ENCODE measurements around the gene CRADD. TPM values are rescaled to one million over a fixed set of nuclear protein-coding genes. Genes with fewer than 3 reads are reported as not detected.

CRADD gene
- total RNA-seq, 1 experiment from 2014 or later = 10.1 TPM

DNA sequence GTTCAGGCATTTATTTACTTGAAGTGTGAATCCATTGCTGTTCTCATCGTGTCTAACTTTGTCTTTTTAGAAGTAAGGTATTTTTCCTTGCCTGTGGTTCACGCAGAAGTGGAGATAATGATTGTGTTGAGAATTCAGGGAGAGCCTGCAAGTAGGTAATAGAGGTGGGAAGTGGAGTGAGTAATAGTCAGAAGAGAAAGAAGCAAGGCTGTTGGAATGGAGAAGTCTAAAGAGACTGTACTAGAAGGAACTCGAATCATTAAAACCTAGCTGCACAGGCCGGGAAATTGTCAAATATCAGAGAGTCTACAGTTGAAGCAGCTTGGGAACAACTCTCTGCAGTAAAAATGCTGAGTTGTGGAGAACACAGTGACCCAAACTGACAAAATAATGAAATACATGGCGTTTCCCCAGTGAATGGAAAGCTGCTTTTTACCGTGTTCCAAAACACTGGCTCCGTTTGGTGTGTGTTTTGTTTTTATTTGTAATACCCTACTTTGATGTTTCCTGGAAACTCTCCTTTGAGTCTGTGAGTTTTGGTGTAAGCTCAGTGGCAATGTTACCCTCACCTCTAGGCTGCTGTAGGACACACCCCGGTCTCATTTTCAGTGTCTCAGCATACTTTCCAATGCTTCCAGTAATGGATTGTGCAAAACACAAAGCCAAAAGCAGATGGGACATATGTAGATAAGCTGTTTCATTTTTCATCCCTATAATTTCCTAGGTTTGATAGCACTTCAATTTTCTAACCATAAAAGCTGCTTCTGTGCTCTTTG lies 146.6 kb downstream of the CRADD start:
- no TSS peak for BruUV-seq (replicated peaks)
- TF ChIP-seq, protein P1, sequence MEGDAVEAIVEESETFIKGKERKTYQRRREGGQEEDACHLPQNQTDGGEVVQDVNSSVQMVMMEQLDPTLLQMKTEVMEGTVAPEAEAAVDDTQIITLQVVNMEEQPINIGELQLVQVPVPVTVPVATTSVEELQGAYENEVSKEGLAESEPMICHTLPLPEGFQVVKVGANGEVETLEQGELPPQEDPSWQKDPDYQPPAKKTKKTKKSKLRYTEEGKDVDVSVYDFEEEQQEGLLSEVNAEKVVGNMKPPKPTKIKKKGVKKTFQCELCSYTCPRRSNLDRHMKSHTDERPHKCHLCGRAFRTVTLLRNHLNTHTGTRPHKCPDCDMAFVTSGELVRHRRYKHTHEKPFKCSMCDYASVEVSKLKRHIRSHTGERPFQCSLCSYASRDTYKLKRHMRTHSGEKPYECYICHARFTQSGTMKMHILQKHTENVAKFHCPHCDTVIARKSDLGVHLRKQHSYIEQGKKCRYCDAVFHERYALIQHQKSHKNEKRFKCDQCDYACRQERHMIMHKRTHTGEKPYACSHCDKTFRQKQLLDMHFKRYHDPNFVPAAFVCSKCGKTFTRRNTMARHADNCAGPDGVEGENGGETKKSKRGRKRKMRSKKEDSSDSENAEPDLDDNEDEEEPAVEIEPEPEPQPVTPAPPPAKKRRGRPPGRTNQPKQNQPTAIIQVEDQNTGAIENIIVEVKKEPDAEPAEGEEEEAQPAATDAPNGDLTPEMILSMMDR (IDR thresholded peaks at IDR 0.05; ENCODE audit: unreplicated experiment) = no peak
- no peak overlapping the region for H3K4me3 Mint-ChIP-seq (ENCODE audit: low read depth, unreplicated experiment)
- no peaks in the 10 kb centered on the region for H3K27me3 Mint-ChIP-seq (ENCODE audit: unreplicated experiment)
- no peak for DNase-seq
- H3K27ac Mint-ChIP-seq (ENCODE audit: unreplicated experiment) = no peak overlapping the region
- no peaks in the 10 kb centered on the region for H3K4me1 Mint-ChIP-seq (ENCODE audit: low read depth, unreplicated experiment)
- H3K36me3 Mint-ChIP-seq (ENCODE audit: insufficient read depth, unreplicated experiment) = no peaks in the 10 kb centered on the region
- CTCF ChIA-PET = interaction anchor here (0.5 to 0.7 kb wide), 3 partner anchors 14 to 609 kb away, joined by 3 to 4 read pairs (median 3); no protein-coding TSS in a partner anchor
- no peaks in the 10 kb centered on the region for H3K9me3 Mint-ChIP-seq (ENCODE audit: low read depth, unreplicated experiment)
- intact Hi-C loops (cut with micrococcal nuclease; ENCODE audit: unreplicated experiment) = no loop called here

- no TSS peak for BruUV-seq (replicated peaks)
- no peak for DNase-seq
- TF ChIP-seq, protein P1 (IDR thresholded peaks at IDR 0.05; ENCODE audit: unreplicated experiment) = no peak
- CTCF ChIA-PET = interaction anchor here (0.5 kb wide), 1 partner anchor 608 kb away, joined by 3 read pairs; no protein-coding TSS in a partner anchor
- no peaks in the 10 kb centered on the region for H3K4me1 Mint-ChIP-seq (ENCODE audit: low read depth, unreplicated experiment)
- H3K27ac Mint-ChIP-seq (ENCODE audit: unreplicated experiment) = no peak overlapping the region
- no peaks in the 10 kb centered on the region for H3K9me3 Mint-ChIP-seq (ENCODE audit: low read depth, unreplicated experiment)
- H3K4me3 Mint-ChIP-seq (ENCODE audit: low read depth, unreplicated experiment) = no peak overlapping the region
- no peaks in the 10 kb centered on the region for H3K27me3 Mint-ChIP-seq (ENCODE audit: unreplicated experiment)
- no peaks in the 10 kb centered on the region for H3K36me3 Mint-ChIP-seq (ENCODE audit: insufficient read depth, unreplicated experiment)
- intact Hi-C loops (cut with micrococcal nuclease; ENCODE audit: unreplicated experiment) = no loop called here
These were observed 147.6 kb downstream of the CRADD start for GRCh38 chr12:93824514-93825500.

DNA sequence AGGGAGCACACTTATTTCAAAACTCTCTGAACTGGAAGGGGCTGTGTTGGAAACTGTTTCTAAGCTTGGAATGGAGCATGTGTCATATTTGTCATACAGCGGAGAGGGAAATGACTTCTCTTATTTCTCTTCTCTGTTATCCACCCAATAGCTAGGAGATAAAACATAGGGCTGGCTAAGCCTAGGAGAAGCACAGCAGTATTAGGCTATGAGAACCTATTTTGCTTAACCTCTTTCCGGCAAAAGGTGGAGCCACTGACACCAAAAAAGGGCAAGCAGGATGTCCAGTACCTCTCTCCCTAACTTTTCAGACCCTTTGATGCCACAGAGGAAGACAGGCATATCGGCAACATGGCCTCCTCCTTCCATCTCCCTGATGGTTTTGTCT lies 148.3 kb downstream of the CRADD start:
- Mint-ChIP-seq H3K27me3 (ENCODE audit: unreplicated experiment) (no peaks in the 10 kb centered on the region), H3K36me3 (ENCODE audit: insufficient read depth, unreplicated experiment) (no peaks in the 10 kb centered on the region), H3K9me3 (ENCODE audit: low read depth, unreplicated experiment) (no peaks in the 10 kb centered on the region), H3K4me1 (ENCODE audit: low read depth, unreplicated experiment) (no peaks in the 10 kb centered on the region), H3K4me3 (ENCODE audit: low read depth, unreplicated experiment) (no peak overlapping the region), H3K27ac (ENCODE audit: unreplicated experiment) (no peak overlapping the region)
- CTCF ChIA-PET = no interaction called here
- DNase-seq = no peak
- intact Hi-C loops (cut with micrococcal nuclease; ENCODE audit: unreplicated experiment) = no loop called here
- BruUV-seq (replicated peaks) = no TSS peak
- TF ChIP-seq, protein P1 (IDR thresholded peaks at IDR 0.05; ENCODE audit: unreplicated experiment) = no peak

GRCh38 chr12:93825931-93826555 lies 148.9 kb downstream of the CRADD start:
- no peak overlapping the region for H3K27ac Mint-ChIP-seq (ENCODE audit: unreplicated experiment)
- no peaks in the 10 kb centered on the region for H3K27me3 Mint-ChIP-seq (ENCODE audit: unreplicated experiment)
- TF ChIP-seq, protein P1 (IDR thresholded peaks at IDR 0.05; ENCODE audit: unreplicated experiment) = no peak
- H3K4me1 Mint-ChIP-seq (ENCODE audit: low read depth, unreplicated experiment) = no peaks in the 10 kb centered on the region
- H3K9me3 Mint-ChIP-seq (ENCODE audit: low read depth, unreplicated experiment) = no peaks in the 10 kb centered on the region
- no peak overlapping the region for H3K4me3 Mint-ChIP-seq (ENCODE audit: low read depth, unreplicated experiment)
- intact Hi-C loops (cut with micrococcal nuclease; ENCODE audit: unreplicated experiment) = no loop called here
- BruUV-seq (replicated peaks) = no TSS peak
- CTCF ChIA-PET = no interaction called here
- no peak for DNase-seq
- H3K36me3 Mint-ChIP-seq (ENCODE audit: insufficient read depth, unreplicated experiment) = no peaks in the 10 kb centered on the region
